ENCODE measurements around the gene OPHN1.

GRCh38 chrX:67998540-67998939 lies 434.8 kb downstream of the OPHN1 start:
- no peak for TF ChIP-seq GATA2 (IDR thresholded peaks at IDR 0.05; ENCODE audit: low read depth, low read length)
- TF ChIP-seq GATA3 (IDR thresholded peaks at IDR 0.05; ENCODE audit: low read depth, low read length) = no peak

Data from SH-SY5Y (cell line).